ENCODE measurements around the gene CAP2.

DNA sequence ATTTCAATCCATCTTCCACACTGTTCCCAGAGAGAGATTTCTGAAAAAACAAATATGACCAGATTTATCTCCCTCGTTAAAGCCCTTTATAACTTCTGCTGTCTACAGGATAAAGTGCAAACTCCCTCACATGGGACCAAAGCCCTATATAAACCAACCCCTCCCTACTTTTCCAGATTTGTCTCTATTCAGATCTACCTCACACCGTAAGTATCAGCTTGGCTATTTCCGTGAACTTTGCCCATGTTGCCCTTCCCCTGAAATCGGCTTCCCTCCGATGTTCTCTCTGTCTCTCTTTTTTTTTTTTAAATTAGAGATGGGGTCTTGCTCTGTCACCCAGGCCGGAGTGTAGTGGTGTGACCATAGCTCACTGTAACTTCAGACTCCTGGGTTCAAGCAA is 194.6 kb downstream of the CAP2 start:
- TF ChIP-seq, protein P1, sequence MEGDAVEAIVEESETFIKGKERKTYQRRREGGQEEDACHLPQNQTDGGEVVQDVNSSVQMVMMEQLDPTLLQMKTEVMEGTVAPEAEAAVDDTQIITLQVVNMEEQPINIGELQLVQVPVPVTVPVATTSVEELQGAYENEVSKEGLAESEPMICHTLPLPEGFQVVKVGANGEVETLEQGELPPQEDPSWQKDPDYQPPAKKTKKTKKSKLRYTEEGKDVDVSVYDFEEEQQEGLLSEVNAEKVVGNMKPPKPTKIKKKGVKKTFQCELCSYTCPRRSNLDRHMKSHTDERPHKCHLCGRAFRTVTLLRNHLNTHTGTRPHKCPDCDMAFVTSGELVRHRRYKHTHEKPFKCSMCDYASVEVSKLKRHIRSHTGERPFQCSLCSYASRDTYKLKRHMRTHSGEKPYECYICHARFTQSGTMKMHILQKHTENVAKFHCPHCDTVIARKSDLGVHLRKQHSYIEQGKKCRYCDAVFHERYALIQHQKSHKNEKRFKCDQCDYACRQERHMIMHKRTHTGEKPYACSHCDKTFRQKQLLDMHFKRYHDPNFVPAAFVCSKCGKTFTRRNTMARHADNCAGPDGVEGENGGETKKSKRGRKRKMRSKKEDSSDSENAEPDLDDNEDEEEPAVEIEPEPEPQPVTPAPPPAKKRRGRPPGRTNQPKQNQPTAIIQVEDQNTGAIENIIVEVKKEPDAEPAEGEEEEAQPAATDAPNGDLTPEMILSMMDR (IDR thresholded peaks at IDR 0.05) = no peak
- no peak for TF ChIP-seq POLR2A (IDR thresholded peaks at IDR 0.05)
